Measurements from ENCODE around the gene CYLD.

CYLD gene

DNA sequence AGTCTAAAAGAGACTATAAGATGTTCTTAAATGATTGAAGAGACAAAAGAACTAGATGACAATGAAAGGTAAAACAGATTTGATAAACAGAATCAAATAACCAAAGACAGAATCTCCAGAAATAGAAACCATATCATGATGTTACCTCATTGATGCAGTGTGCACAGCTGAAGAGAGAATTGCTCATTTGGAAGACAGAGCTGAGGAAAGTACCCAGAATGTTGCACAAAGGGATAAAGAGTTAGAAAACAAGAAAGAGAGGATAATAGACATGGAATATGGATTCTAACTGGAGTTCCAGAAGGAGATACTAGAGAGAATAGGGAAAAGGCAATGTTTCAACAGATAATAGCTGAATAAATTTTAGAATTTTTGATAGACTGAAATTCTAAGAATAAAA, 47.9 kb downstream of the CYLD start:
- no peak for DNase-seq

- DNase-seq: no peak
These were observed 49.6 kb downstream of the CYLD start for GRCh38 chr16:50791522-50791921.

DNA sequence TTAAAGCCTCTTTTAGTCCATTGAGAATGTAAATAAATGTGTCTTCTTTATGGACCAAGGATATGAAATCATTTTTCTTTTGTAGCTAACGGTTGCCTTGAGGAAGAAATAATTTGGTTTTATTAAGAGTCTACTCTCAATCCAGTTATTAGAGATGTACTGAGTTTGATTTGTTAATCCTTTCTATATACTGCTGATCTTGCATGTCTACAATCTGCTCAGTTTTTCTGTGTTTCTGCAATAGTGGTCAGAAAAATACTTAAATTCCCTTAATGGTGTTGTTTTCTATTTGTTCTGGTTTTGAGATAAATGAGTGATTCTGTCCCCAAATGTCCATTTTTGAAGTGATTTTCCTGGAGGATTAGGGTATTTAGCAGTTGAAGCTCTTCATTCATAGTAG, 54.9 kb downstream of the CYLD start:
- no peak for DNase-seq

DNA sequence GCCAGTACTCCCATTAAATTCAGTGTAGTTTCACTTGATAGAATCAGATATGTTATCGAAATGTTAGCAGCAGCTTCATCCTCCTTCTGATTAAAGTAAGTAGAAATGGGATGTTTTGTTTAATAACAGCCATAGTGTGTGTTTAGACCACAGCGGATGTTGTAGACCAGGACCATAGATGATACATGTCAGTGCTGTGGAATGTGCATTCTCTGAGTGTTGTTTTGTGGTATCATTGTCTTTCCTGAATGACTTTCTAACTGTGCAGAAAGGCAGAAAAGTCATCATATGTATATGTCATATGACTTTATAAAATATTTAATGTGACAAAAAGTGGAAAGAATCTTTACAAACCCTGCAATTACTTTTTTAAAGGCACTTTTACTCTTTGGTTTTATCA, 55.6 kb downstream of the CYLD start:
- DNase-seq: no peak

DNA sequence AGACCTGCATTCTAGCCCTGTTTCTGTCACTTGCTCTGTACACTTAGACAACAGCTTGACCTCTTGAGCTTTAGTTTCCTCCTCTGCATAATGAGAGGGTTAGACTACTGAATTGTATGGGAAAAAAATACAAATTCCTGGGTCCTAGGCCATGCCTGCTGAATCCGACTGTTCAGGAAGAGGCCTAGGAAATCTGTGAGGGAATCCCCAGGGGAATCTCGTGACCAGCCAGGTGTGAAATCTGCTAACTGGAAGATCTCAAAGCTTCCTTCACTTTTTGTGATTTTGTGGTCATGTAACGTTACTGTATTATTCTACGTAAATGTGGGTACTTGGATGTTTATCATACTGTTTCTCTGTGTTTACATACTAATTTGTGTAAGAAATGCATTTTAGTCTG, 58.2 kb downstream of the CYLD start:
- no peak for DNase-seq

DNA sequence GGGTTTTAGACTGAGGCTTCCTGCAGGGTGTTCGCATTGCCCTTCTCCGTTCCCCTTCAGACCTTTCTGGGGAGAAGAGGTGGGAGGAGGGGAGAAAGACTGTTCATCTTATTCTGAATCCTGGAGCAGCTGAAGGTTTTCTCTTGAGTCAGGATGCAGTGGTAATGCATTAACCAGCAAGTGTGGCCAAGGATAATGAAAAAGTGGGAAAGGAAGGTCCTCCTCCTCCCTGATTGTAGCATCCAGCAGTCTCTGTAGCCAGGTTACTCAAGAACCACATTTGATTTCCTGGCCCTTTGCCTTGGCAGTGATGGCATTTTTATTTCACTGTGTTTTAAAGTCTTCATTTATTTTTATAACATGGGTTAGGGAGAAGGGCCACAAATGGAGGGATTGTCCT, 59.1 kb downstream of the CYLD start:
- no peak for DNase-seq

GRCh38 chr16:50802000-50802399, 60.1 kb downstream of the CYLD start:
- DNase-seq: no peak

DNA sequence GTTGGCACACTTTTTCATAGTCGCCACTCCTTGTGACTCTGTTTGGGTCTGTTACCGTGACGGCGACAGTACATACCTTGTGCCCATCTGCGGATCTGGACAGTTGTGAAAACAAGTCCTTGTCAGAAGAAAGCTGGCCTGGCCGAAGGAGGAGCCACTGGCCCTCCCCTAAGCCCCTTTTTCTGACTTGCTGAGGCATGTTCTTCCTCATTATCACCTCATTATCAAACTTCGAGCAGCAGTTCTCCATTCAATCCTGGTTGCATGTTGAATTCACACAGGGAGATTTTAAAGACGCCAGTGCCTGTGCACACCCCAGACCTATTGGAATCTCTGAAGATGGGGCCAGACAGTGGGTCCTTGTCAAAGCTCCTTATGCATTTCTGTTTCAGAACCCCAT, 61.1 kb downstream of the CYLD start:
- no peak for DNase-seq

GRCh38 chr16:50804290-50804907, 62.5 kb downstream of the CYLD start:
- no peak for DNase-seq

GRCh38 chr16:50806099-50807062, 64.5 kb downstream of the CYLD start:
- DNase-seq: peak; percentile 77

DNA sequence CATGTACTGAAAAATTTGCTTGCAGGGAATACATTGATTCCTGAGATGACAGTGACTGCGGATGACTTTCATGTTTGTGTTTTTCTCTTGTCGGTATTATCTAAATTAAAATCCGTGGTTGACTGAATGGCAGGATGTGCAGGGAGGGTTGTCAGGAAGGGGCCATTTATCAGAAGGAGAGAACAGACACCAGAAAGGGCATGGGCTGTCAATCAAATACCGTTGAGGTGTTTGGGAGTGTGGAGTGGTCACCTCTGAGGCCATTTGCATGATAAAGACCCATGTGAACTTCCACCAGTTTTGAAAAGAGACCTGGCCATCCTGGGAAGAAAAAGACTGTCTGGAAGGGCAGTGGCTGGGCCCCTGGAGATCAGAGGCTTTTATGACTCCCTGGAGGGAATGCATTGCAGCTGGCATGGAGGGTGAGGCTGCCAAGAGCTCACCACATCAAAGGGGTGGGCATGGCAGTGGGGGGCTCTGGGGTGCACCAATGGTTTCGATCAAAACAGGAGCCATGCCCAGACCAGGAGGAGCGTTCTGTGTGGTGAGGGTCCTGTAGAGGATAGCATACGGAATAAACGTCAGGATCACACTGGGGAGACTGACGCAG, 67.1 kb downstream of the CYLD start:
- no peak for DNase-seq

- no peak for DNase-seq
These were observed 67.7 kb downstream of the CYLD start for GRCh38 chr16:50809561-50809960.

DNA sequence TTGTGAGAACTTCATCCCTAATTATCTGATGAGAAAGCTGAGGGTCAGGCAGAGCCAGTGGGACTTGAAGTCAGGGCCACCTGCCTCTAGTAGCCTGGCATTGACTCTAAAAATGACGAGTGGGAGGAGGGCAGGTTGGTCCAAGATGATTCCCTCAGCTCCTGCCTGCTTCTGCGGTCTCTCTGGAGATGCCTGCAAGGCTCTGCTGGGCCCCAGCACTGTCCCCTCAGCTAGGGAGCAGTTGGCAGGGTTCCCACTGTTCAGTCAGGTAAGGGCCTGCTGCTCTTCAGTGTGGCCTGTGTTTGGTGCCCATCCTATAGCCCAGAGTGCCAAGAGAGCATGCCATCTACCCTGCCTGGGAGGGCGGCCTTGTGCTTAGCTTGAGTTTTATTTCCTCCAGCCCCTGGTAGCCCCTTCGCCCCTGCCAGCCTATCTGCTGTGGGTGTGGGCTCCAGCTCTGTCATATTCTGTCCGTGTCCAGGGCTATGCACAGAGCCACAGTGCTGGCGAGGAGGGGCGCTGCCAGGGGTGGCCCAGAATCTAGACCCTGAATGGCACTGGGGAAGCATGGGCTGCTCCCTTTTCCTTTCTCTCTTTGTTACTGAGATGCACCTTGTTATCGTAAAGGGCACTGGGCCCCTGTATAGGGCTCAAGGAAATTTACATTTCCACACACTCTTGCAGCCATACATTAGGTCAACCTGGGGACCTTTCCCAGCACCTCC, 68.5 kb downstream of the CYLD start:
- no peak for DNase-seq

DNA sequence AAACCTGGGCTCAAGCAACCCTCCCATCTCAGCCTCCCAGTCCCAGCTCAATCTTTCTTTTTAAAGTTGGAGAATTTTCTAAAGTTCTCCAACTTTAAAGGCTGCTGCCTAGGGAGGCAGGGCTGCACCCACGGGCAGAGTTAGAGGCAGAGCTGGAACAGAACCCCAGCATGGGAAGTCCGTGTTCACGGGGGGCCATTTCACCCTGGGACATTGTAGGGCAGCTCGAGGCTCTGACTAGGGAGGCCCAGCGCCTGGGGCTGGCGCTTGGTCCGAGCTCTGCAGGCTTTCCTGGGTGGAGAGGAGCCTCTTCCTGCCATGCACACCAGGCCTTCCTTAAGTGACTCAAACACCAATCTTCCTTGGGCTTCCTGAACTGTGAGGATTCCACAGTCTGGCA, 70.2 kb downstream of the CYLD start:
- DNase-seq: no peak

DNA sequence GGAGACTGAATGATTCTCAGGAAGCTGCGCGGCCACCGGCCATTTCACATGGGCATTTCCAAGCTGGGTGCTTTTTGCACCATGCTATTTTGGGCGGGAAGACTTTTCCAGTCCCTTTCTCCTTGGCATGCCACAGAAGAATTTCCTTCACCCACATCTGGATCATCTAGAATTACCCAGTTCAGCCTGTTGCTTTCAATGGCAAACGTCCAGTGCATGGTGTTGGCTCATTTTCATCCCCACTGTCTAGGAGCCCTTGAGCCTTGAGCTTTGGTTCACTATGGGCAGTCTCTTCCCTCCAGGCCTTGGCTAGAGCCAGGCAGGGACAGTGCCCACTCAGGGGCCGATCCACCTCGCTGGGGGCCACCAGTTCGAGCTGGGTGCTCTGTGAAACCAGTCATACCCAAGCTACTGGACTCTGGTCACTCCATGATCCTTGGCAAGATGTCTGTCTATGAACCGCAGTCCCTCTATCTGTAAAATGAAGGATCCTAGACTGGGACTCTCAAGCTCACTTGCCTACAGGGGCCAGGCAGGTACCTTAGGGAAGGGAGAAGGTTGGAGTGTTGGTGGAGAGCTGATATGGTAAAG, 71.1 kb downstream of the CYLD start:
- DNase-seq: no peak

- no peak for DNase-seq
These were observed 72.2 kb downstream of the CYLD start for GRCh38 chr16:50814052-50814451.

DNA sequence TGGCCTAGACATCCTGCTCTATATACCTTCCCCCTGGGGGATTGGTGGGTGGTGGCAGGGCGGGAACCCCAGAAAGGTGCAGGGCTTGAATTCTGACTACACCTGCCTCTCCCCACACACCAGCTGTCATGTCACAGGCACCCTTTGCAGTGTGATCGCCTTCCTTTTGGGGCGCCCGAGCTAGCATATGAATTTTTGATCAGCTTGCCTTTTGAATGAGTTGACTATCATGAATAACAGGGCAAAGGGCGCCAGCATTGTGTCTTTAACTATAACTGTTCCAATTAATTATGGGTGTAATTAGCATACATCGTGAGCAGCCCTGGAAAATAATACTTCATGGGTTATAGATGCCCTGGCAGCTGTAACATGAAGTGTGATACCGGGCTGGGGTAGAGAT, 72.7 kb downstream of the CYLD start:
- DNase-seq: no peak

- no peak for DNase-seq
These were observed 73.5 kb downstream of the CYLD start for GRCh38 chr16:50815382-50815781.

DNA sequence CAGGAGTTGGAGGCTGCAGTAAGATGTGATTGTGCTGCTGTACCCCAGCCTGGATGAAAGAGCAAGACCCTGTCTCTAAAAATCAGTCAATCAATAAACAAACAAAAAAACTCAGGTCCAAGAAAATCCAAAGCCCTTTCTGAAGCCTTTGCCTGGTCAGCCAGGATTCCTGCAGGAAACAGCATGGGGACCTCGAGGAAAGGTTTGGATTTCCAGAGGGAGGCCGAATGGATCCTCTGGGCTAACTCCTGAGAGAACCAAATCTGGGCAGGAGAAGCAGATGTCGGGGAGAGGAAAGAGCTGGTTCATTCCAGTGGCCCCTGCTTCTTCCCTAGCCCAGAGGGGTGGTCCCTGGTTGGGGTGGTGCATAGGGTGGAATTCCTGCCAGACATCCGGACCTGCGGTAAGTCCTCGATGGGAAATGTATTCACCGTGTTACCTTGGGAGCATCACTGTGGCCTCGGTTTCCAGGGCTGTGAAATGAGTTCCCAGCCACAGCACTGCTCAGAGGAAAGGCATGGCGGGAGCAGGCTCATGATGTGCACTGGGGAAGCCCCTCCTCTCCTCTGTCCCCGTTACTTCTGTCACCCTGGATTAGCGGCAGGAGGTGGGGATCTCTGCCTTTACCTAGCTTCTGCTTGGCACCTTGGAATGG, 75.1 kb downstream of the CYLD start:
- no peak for DNase-seq

DNA sequence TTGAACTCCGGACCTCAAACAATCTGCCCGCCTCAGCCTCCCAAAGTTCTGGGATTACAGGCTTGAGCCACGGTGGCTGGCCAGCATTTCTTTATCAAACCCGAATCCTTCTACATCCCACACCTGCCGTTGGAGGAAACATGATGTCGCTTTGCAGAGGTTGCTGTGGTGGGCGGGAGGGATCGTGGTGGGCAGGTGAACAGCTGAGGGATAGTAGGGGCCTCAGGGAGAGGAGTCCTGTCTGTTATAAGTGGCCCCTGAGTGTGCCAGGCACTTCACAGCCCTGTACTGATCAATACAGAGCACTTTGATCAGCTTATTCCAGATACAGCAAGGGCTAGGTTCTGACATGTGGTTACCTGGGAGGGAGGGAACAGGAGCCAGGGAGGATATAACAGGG, 76.5 kb downstream of the CYLD start:
- no peak for DNase-seq

GRCh38 chr16:50819706-50820105, 77.8 kb downstream of the CYLD start:
- DNase-seq: no peak

- DNase-seq: no peak
These were observed 78.3 kb downstream of the CYLD start for GRCh38 chr16:50820225-50820624.
